GM12891 (cell line): ENCODE data around the gene RERE.

Source experiments
- DNase-seq: peaks from one replicate; pipeline ENCODE4 v3.0.0; 2011; ENCODE audit warnings: low spot score; ENCODE audit not compliant: insufficient read length
- FAIRE-seq: peaks from 2 replicates; lab custom pipeline; 2011; peaks lifted over from hg19 to GRCh38; lab: Jason Lieb, UNC
- PAX5 ChIP-seq: IDR thresholded peaks from 2 replicates; pipeline ENCODE4 v1.6.1; 2011; ENCODE audit warnings: low read length, moderate library complexity, mild to moderate bottlenecking; ENCODE audit not compliant: insufficient read depth, severe bottlenecking
- POLR2A ChIP-seq: IDR thresholded peaks from 2 replicates; pipeline ENCODE4 v1.6.1; 2011; ENCODE audit warnings: low read depth, low read length, control low read depth
- POLR2AphosphoS5 ChIP-seq: IDR thresholded peaks from 2 replicates; pipeline ENCODE4 v1.6.1; 2011; ENCODE audit warnings: low read depth, low read length, control low read depth
- POU2F2 ChIP-seq: IDR thresholded peaks from 2 replicates; pipeline ENCODE4 v1.6.1; 2011; ENCODE audit warnings: low read depth, mild to moderate bottlenecking, control low read depth, low read length, moderate library complexity
- SPI1 ChIP-seq: IDR thresholded peaks from 2 replicates; pipeline ENCODE4 v1.6.1; 2011; ENCODE audit warnings: low read depth, low read length, control low read depth
- TAF1 ChIP-seq: IDR thresholded peaks from 2 replicates; pipeline ENCODE4 v1.6.1; 2011; ENCODE audit warnings: low read depth, low read length, control low read depth

RERE gene

DNA sequence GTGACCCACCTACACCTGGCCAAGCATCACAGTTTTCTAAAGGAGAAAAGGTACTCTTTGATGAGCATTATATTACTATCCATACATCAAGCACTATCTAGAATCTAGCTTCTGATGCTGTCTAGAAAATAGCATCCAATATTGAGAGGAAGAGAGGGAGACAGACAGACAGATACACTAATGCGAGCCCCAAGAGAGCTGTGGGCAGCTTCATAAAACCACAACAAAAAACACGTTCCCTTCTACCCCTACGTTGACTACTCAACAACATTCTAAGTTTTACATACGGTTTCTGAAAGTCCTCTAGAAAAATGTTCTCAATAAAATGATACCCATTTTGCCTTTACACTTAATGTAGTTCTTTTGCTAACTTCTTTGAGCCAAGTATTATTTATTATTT, 277.8 kb downstream of the RERE start:
- FAIRE-seq (no peak), DNase-seq (no peak)
- no peak for TF ChIP-seq TAF1
- no peak for TF ChIP-seq PAX5
- TF ChIP-seq SPI1 = no peak
- TF ChIP-seq POLR2AphosphoS5 = no peak
- TF ChIP-seq POU2F2 = no peak
- TF ChIP-seq POLR2A = no peak

DNA sequence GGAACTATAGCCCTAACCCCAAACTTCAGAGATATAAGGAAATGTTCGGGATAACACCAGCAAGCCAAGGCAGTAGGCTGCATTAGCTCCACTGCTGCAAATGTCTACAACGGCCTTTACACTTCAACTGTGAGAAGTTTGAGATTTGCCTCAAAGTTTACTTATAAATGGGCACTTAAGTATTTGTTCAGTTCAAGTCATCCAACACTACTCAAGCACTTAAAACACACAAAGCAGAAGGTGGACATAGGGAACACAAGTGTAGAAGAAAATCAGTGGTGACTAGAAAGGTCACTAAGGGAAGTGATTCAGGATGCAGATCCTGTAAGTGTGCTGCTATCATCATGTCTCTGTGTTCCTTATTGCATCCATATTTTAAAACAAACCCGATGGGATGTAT, 278.9 kb downstream of the RERE start:
- no peak for FAIRE-seq
- no peak for DNase-seq
- TF ChIP-seq POLR2A (no peak), TAF1 (no peak), POU2F2 (no peak), PAX5 (no peak), SPI1 (no peak), POLR2AphosphoS5 (no peak)

DNA sequence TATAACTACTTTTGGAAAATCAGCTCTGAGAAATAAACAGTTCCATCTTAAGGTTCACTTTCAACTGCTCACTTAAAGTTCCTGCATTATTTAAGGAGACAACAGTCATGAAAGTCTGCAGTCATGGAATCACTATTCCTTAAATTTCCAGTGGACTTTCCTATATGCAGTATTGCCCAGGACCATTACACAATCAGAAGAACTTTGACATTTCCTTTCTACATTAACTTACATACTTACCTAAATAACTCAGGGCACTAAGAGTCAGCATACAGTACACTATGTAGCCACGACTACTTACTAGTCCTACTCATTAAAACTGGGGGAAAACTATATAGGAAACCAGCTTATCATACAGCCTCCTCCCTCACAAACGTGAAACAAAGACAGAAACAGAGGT, 279.4 kb downstream of the RERE start:
- TF ChIP-seq POLR2A = no peak
- no peak for TF ChIP-seq POU2F2
- no peak for TF ChIP-seq TAF1
- TF ChIP-seq PAX5 = no peak
- TF ChIP-seq POLR2AphosphoS5 = no peak
- no peak for TF ChIP-seq SPI1
- FAIRE-seq (no peak), DNase-seq (no peak)

DNA sequence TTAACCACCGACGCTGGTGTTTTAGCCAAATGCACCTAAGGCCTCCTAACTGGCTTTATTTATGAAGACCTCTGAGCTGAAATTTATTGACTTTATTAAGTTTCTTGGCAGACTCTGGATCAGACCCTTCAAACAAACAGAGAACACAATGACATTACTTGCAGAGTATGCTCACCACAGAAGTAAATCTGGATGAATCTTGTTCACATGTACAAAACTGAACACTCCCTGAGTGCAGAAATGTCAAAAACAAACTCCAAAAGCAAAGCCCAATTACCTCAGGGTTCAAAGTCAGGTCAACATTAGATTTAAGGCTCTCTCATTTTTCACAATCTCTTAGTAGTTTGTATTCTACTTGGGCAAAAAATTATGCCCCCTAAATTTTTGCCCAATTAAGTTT, 280.9 kb downstream of the RERE start:
- DNase-seq (no peak), FAIRE-seq (no peak)
- no peak for TF ChIP-seq SPI1
- TF ChIP-seq POLR2AphosphoS5 = no peak
- no peak for TF ChIP-seq TAF1
- no peak for TF ChIP-seq POU2F2
- no peak for TF ChIP-seq POLR2A
- no peak for TF ChIP-seq PAX5

DNA sequence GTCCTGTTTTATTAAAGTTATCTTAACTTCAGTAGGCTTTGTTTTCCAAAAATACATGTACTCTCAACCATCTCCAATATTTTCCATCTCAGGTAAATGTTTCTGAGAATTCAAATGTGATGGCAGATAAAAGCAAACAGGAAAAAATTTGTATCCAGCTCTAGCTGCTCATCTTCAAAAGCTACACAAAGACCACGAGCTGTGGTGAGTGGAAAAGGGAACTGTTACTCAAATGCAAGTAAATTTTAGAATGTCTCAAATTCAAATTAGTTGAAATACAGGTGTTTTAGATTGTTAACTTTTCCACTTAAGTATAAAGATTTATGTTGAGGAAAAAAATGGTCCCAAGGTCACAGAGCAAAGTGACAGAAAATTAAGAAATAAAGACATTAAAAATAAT, 283.5 kb downstream of the RERE start:
- DNase-seq (no peak), FAIRE-seq (no peak)
- TF ChIP-seq PAX5 = no peak
- peak; percentile 81 for TF ChIP-seq SPI1

DNA sequence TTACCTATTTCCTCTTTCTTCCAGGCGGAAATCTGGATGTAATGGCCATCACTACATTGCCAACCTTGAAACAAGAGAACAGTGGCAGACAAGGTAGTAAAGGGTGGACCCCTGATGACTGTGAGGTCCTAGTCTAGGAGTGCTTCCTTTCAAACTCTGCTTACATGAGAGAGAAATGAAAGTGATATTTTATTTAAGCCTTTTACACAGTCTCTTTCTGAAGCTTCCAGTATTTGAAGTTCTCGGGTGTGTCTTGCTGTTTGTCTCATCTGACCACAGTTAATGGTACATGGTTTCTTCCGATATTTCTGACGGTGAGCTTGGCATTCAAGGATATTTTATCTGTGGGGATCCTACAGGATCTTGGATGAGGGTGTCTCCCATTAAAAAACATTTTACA, 284.3 kb downstream of the RERE start:
- FAIRE-seq (peak; percentile 31), DNase-seq (no peak)
- no peak for TF ChIP-seq POLR2A
- TF ChIP-seq TAF1 = no peak
- TF ChIP-seq SPI1 = peak; percentile 29; the same call in 1 of the 2 replicates
- no peak for TF ChIP-seq POU2F2
- TF ChIP-seq POLR2AphosphoS5 = no peak

DNA sequence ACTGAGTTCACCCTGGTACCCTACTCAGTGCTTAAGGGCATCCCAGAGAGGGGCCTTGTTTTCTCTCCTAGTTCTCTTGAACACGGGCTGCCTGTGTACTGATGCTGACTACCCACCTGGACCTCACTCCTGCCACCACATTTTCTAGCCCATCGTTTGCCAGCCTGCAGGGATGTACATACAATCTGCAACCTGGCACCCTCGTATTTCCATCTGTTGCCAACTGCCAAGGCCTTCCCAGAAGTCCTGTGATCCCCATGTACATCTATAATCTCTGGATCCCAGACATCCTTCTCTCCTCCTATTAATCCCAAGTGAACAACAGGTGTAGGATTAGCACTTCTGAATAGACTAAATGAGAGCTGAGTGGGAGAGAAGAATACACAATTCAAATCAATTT, 287.5 kb downstream of the RERE start:
- no peak for DNase-seq
- TF ChIP-seq TAF1 (no peak), PAX5 (no peak), SPI1 (no peak), POLR2A (no peak), POLR2AphosphoS5 (no peak), POU2F2 (no peak)
- FAIRE-seq = no peak

DNA sequence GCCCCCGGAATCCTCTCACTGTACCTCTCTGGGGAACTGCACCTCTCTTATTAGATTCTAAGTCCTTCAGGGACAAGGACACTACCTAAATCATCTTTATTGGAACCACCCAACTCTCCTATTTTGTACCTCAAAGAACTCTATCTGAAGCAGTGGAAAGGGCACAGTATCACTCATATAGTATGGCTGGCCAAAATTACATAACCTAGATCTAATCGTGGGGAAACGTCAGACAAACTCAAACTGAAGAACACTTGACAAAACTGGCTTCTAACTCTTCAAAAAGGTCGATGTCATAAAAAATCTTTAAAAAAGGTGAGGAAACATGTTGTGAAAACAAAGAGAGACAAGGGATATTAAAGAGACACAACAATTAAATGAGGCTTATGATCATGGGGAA, 289.5 kb downstream of the RERE start:
- TF ChIP-seq POLR2A (no peak), PAX5 (no peak), POLR2AphosphoS5 (no peak), POU2F2 (no peak), TAF1 (no peak), SPI1 (no peak)
- DNase-seq (no peak), FAIRE-seq (no peak)

DNA sequence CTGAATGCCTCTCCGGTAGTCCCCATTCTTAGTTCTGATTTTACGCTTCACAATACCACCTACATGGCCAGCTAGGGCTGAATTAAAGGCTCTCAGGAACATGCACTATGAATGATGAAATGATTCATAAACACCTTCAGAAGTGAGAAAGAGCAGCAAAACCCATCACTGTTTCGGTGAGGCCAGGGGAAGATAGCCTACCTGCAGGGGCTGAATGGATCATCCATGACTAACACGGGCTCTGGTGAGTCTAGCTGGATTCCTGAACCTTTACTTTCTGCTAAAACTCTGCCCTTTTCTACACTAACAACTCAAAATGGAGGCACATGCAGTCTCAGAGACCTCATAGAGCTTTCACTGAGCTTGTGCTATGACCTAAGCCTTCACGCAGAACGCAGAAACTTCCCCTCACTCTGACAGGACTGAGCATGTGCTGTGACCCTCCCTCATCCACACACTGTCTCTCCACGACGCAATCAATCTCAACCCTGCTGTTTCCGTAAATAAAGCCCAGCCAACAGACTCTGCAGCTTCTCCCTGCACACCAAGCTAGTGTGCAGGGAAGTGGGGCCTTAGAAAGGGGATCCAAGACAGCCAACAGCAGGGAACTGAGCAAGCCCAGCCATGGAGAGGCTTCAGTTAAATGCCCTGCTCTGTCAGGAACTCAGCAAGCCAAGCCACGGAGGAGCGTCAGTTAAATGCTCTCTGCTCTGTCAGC, 291.7 kb downstream of the RERE start:
- no peak for TF ChIP-seq PAX5
- TF ChIP-seq POLR2A = no peak
- TF ChIP-seq POLR2AphosphoS5 = no peak
- TF ChIP-seq POU2F2 = no peak
- TF ChIP-seq TAF1 = 0 out of 2 replicates have a peak, but pooled peaks have one; percentile 33
- TF ChIP-seq SPI1 = peak; percentile 35; the same call in 1 of the 2 replicates
- FAIRE-seq = peak; percentile 93
- DNase-seq = no peak

DNA sequence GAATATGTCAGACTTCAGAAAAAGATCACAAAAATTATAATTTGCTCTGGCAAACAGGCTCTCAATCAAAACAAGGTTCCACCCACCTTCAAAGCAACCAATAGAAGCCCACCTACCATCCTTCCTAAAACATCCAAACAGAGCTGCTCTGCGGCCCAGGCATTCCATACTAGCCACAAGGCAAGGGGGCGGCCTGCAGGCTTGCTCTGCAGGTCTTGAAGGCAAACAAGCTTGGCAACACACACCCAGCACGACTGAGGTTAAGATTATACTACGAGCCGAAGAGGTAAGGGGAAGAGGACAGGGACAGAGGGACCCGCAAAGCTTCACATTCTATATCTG, 292.3 kb downstream of the RERE start:
- no peak for DNase-seq
- no peak for FAIRE-seq
- TF ChIP-seq SPI1 (no peak), PAX5 (no peak), POLR2AphosphoS5 (no peak), POU2F2 (no peak), TAF1 (no peak), POLR2A (no peak)
